ENCODE measurements around the gene PDE9A.

DNA sequence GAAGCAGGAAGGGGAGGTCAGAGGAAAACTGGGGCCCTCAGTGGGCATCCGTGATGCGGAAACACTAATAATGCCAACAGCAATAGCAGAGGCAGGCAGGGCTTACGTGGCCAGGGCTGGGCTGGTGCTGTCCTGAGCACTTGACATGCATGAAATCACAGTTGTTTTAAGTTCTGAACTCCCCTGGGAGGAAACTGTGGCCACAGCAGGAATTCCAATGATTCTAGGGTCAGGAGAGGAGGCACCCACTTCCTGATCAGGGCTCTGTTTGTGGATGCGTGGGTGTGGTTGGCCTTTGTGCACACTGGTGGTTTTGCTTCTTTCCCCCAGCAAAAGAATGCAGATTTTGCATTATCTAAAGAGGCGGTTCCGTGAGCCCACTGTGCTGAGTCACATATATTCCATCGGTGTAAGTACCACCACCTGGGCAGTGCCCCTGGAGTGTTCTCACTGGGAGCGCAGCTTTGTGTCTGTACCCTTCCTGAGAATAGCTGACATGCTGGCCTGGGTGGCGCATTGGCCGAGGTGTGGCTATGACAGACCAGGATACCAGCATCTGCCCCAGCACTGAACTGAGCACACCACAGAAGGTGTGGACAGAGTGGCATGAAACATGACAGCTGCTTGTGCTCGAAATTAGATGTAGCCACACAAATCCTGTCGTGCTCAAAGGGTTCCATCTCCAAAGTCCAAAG, 71.0 kb downstream of the PDE9A start:
- TF ChIP-seq, protein P1, sequence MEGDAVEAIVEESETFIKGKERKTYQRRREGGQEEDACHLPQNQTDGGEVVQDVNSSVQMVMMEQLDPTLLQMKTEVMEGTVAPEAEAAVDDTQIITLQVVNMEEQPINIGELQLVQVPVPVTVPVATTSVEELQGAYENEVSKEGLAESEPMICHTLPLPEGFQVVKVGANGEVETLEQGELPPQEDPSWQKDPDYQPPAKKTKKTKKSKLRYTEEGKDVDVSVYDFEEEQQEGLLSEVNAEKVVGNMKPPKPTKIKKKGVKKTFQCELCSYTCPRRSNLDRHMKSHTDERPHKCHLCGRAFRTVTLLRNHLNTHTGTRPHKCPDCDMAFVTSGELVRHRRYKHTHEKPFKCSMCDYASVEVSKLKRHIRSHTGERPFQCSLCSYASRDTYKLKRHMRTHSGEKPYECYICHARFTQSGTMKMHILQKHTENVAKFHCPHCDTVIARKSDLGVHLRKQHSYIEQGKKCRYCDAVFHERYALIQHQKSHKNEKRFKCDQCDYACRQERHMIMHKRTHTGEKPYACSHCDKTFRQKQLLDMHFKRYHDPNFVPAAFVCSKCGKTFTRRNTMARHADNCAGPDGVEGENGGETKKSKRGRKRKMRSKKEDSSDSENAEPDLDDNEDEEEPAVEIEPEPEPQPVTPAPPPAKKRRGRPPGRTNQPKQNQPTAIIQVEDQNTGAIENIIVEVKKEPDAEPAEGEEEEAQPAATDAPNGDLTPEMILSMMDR (IDR thresholded peaks at IDR 0.05; ENCODE audit: poor library complexity): no peak
- TF ChIP-seq EZH2 (IDR thresholded peaks at IDR 0.05; ENCODE audit: borderline replicate concordance) (no peak), EZH2phosphoT487 (IDR thresholded peaks at IDR 0.05; ENCODE audit: low read depth, severe bottlenecking, unreplicated experiment) (no peak)
